ENCODE results near the gene IFT20. TPM values are rescaled to one million over a fixed set of nuclear protein-coding genes. Genes with fewer than 3 reads are reported as not detected.

IFT20 gene
- total RNA-seq (2014; rRNA removed; shearing (Covaris generic)), result 28.0 and 33.2 TPM in 2 replicates

GRCh38 chr17:28335201-28335958, at the start of gene IFT20, which contains the start of gene TNFAIP1:
Gene IFT20, minus strand, starts transcription at chr17:28335472. Its CDS starts 3,487 bp downstream, at chr17:28331985.
Gene TNFAIP1, plus strand, starts transcription at chr17:28335761. Its CDS starts 3,761 bp downstream, at chr17:28339522.
- peak; percentile 98 for DNase-seq (ENCODE audit: low spot score)

GRCh38 chr17:28385037-28385400, 49.7 kb upstream of the IFT20 start:
- DNase-seq (ENCODE audit: low spot score), result peak; percentile 62

GRCh38 chr17:28384281-28385036, 49.2 kb upstream of the IFT20 start:
- peak; percentile 78 for DNase-seq (ENCODE audit: low spot score)

DNA sequence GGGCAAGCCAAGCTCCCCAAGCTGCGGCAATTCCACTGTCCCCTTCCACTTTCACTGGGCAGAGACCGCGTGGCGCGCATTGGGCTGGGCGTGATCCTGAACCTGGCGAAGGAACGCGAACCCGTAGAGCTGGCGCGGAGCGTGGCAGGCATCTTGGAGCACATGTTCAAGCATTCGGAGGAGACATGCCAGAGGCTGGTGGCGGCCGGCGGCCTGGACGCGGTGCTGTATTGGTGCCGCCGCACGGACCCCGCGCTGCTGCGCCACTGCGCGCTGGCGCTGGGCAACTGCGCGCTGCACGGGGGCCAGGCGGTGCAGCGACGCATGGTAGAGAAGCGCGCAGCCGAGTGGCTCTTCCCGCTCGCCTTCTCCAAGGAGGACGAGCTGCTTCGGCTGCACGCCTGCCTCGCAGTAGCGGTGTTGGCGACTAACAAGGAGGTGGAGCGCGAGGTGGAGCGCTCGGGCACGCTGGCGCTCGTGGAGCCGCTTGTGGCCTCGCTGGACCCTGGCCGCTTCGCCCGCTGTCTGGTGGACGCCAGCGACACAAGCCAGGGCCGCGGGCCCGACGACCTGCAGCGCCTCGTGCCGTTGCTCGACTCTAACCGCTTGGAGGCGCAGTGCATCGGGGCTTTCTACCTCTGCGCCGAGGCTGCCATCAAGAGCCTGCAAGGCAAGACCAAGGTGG, 46.0 kb upstream of the IFT20 start:
- DNase-seq (ENCODE audit: low spot score), result no peak

DNA sequence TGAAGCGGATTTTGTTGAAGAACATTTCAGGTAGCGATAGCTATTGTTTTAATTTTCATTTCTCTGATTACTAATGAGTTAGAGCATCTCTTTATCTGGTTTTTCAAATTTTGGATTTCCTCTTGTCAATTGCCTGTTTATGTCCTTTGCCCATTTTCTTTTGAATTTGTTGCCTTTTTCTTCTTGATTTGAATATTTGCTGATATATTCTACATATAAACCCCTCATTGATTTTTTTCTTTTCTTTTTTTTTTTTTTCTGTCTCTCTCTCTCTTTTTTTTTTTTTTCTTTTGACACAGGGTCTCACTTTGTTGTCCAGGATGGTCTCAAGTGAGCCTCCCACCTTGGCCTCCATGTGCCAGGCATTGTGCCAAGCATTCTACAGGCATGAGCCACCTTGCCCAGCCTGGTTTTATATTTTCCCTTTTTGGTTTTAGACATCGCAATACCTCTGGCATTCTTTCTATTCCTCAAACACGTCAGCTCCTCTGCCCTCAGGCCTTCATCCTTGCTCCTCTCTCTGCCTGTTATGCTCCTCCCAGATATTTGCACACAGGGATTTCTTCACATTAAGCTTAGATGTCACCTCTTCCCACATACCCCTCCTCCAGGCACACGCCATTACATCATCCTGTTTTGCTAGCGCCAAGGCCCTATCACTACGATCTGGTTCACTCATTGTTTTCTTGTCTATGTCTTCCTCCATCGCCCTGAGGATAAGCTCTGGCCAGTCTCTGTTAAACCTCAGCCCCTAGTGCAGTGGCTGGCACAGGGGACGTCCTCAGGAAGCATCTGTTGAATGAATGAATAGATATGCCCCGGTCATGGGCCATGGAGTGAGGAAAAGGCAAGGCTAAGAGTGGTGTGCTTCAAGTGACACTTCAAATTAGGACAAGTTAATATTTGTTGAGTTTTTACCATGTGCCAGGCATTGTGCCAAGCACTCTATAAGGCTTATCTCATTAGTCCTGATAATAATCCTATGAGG, 44.8 kb upstream of the IFT20 start:
- DNase-seq (ENCODE audit: low spot score), result no peak

DNA sequence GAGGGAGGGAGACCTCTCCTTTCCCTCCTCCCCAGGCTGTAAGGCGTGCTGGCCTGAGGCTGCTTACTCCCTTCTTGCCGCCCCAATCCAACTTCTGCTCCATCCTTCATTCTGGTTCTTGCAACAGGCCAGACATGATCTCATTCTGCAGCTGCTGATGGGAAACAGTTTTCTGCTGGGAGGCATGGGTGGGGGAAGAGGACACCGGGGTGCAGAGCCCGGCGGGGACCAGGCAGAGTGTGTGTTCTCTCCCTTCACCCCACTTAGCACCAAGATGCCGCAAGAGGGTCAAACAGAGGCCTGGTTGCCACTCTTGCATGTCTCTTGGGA, 37.6 kb upstream of the IFT20 start:
- no peak for DNase-seq (ENCODE audit: low spot score)

- DNase-seq (ENCODE audit: low spot score), result no peak
These were observed 37.1 kb upstream of the IFT20 start for GRCh38 chr17:28372203-28372944.

GRCh38 chr17:28371245-28372202, 36.3 kb upstream of the IFT20 start, which contains the start of gene SARM1:
Gene SARM1, plus strand, starts transcription at chr17:28371694. Its CDS starts 339 bp downstream, at chr17:28372033.
- no peak for DNase-seq (ENCODE audit: low spot score)

GRCh38 chr17:28370744-28371103, 35.5 kb upstream of the IFT20 start:
- DNase-seq (ENCODE audit: low spot score), result no peak

GRCh38 chr17:28370035-28370743, 34.9 kb upstream of the IFT20 start, which contains the start of gene VTN:
Gene VTN, minus strand, starts transcription at chr17:28370307. Its CDS starts 104 bp downstream, at chr17:28370203.
- no peak for DNase-seq (ENCODE audit: low spot score)

DNA sequence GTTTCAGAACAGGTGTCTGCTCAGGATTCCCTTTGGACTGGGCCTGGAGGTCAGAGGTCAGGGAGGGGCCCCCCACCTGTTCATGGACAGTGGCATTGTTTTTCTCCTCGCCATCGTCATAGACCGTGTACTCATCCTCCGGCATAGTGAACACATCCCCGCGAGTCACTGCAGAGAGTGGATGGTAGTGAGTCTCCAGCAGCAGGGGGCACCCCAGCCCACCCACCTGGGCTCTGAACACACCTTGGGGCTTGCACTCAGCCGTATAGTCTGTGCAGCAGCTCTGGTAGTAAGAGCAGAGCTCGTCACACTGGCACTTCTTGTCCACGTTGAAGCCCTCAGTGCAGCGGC, 34.4 kb upstream of the IFT20 start:
- no peak for DNase-seq (ENCODE audit: low spot score)

GRCh38 chr17:28368915-28369683, 33.8 kb upstream of the IFT20 start:
- DNase-seq (ENCODE audit: low spot score), result no peak

DNA sequence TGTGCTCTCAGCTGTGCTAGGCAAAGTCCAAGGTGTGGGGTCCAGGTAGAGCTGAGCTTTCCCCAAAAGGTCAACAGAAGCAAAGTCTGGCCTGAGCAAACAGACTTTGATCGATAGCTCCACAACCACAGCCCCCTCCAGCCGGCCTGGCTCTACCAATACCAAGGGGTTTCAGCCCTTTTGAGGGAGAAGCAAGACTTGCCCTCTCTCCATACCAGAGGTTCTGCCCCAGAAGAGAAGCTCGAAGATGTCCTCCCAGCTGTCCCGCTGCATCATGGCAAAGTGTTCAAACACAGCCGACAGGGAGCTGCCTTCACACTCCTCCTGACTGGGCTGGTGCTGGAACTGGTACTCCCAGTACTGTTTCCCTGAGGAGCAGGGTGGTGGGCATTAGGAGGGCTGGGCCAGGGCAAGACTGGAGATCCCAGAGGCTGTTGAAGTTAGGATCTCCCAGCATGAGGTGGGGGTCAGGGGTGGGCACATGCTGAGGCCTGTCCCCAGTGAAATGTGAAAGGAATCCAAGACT, 33.1 kb upstream of the IFT20 start:
- no peak for DNase-seq (ENCODE audit: low spot score)

GRCh38 chr17:28367641-28368305, 32.5 kb upstream of the IFT20 start:
- DNase-seq (ENCODE audit: low spot score), result no peak

DNA sequence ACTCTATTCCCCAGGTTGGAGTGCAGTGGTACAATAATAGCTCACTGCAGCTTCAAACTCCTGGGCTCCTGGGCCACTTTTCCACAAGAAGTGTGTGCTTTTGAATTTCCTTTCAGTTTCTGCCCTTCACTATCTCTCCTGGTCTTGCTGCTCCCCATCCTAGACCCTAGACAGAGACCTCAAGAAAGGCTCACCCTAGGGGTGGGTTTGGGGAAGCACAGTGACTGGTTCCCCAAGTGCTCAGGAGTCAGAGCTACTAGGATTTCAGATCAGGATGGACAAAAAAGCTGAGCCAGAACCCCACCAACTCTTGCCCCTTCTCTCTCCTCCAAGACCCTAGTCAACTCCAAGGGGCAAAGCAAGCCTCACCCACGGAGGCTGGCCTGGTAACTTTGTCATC, 31.3 kb upstream of the IFT20 start:
- no peak for DNase-seq (ENCODE audit: low spot score)

GRCh38 chr17:28365487-28365886, 30.2 kb upstream of the IFT20 start:
- no peak for DNase-seq (ENCODE audit: low spot score)

Data from HT-29 (cell line).